Neural cell (in vitro differentiated cells): Measurements from ENCODE around the gene ASIC5.

Source experiments
- CTCF ChIP-seq: fragments of 450-650 bp; IDR thresholded peaks from 2 replicates; pipeline ENCODE4 v1.5.1; 2014; ENCODE audit warnings: antibody characterized with exemption, mild to moderate bottlenecking, moderate library complexity; ENCODE audit not compliant: poor library complexity, severe bottlenecking
- EZH2 ChIP-seq: fragments of 200-600, 300-800 bp; shearing (Covaris generic), sonication (generic); IDR thresholded peaks from 2 replicates; pipeline ENCODE4 v1.6.1; 2014; ENCODE audit warnings: antibody characterized with exemption, low read length, borderline replicate concordance, mild to moderate bottlenecking; ENCODE audit not compliant: insufficient read depth, poor library complexity, severe bottlenecking
- POLR2AphosphoS5 ChIP-seq: IDR thresholded peaks from 2 replicates; pipeline ENCODE4 v1.6.1; 2012
- RAD21 ChIP-seq: fragments of 450-650 bp; conservative IDR thresholded peaks from 2 replicates; pipeline ENCODE4 v1.6.1; 2014; ENCODE audit warnings: antibody characterized with exemption, mild to moderate bottlenecking, moderate library complexity
- REST ChIP-seq: IDR thresholded peaks from 2 replicates; pipeline ENCODE4 v1.6.1; 2012; ENCODE audit warnings: borderline replicate concordance
- SMC3 ChIP-seq: fragments of 450-650 bp; conservative IDR thresholded peaks from 2 replicates; pipeline ENCODE4 v1.6.1; 2014; ENCODE audit warnings: antibody characterized with exemption, mild to moderate bottlenecking, moderate library complexity; ENCODE audit not compliant: poor library complexity
- TAF1 ChIP-seq: IDR thresholded peaks from 2 replicates; pipeline ENCODE4 v1.6.1; 2012; ENCODE audit warnings: low read depth

- TF ChIP-seq TAF1 (no peak), REST (no peak), CTCF (no peak), SMC3 (no peak), EZH2 (no peak), POLR2AphosphoS5 (no peak), RAD21 (no peak)
Observed at GRCh38 chr4:155842080-155842479, 24.0 kb downstream of the ASIC5 start.
